Cerebellar nuclear complex (tissue), 1 donor: ENCODE data around the gene SMARCD3.

Source experiments
- DNase-seq, 2 experiments: peaks; one replicate each; lab custom pipeline; 2025; lab: John Stamatoyannopoulos, UW

The SMARCD3 gene

DNA sequence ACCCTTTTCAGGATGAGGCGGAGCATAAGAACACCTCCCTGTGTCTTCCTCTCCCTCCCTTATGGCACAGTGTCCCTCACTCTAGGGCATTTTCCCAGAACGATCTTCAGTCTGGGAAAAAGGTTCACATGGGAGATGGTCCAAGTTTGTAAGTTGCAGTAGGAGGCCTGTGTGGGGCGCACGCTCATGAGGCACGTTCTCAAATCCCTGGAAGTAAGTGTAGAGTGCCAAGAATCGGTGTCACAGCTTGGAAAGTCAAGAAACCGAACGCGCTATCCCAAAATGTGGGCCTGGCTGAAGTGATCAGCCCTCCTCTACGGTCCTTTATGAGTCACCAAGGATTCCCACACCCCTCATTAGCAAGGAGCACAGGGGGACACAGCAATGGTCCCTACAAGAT, 23.9 kb upstream of the SMARCD3 start:
- DNase-seq, result no peak

DNA sequence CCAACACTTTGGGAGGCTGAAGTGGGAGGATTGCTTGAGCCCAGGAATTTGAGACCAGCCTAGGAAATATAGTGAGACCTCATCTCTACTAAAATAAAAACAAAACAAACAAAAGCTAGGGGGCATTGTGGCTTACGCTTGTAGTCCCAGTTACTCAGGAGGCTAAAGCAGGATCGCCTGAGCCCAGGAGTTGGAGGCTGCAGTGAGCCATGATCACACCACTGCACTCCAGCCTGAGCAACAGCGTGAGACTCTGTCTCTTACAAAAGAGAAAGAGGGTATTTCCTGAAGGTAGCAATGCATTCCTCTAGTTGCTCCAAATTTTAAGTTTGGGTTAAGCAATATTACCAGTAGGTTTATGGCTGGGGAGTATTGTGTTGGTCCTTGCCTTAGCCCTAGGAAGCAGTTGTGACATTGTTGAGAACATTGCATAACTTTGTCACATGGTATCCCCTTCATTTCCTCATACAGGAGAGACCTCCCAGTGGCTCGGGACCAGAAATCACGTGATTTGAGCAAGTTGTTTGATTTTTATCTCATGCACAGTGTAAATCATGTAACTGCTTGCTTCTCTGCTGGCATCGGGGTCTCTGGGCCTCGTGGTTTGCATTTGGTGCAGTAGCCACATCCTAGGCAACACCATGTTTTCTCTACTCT, 23.3 kb upstream of the SMARCD3 start:
- no peak for DNase-seq

DNA sequence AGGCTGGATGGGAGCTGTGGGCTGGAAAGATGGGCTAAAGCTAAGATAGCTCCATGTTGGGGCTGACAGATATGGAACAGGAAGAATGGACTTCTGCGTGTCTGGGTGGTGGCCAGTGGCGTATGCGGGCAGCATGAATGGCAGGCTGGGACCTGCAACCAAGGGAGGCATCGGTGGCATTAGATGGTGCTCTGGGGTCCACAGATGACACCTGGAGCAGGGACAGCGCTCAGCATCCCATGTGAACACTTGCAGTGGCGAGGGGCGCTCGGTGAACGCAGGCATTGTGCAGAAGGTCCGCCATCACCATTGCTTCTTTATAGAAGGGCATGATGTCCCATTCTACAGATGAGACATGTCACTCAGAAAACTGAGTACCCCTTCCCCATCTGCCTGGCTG, 21.0 kb upstream of the SMARCD3 start:
- DNase-seq, result no peak

DNA sequence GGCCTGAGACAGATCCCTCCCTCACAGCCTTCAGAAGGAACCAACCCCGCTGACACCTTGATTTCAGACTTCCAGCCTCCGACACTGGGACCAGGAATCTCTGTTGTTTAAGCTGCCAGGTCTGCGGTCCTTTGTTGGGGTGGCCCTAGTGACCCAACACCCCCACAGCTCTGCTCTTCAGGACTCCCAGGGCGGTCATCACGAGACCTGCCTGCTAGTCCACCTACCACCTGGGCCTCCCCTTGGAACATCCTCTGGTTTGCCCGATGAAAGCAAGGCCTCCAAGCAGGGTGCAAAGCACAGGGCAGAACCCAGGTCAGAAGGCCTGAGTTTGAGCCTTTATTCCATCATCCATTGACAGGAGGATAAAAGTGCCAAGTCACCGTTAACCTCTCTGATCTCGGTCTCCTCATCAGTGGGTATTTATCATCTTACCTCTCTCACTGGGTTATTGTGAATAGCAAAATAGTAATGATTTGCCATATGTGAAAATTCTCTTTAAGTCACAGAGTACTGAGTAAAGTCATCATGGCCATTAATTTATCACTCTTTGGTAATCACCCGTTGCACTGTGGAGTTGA, 16.9 kb upstream of the SMARCD3 start:
- DNase-seq, result no peak

DNA sequence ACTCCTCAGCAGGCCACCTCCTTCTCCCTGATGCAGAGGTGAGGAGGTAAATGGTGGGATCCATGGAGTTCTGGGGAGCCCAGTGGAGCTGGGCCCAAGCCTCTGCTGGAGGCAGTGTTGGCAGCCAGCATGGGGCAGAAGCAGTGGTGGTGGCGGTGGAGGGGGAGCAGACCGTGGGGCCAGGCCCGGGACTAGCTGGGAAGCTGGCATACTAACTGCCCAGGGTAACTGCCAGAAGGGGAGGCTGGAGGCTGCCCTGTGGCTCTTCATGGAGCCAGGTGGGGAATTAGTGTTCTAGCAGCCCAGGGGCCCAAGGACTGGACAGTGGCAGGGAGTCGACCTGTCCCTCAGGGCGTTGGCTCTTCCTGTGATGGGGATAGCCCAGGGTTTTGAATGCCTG, 16.1 kb upstream of the SMARCD3 start:
- no peak for DNase-seq

DNA sequence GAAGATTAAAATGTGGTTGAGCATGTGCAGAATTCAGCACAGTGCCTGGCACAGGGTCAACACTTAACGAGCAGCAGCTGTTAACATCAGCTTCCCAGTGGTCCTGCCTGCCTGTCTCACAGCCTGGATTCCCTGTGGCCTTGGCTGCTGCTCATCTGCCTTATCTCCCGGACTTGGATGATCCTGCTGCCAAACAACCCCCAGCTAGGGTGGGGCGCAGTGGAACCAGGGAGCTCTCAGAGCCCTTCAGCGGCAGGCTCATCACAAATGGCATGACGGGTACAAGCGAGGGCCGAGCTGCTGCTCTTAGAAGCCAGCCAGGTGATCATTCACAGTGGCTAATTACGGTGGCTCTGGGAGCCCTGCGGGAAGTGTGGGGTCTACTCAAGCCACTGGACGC, 13.0 kb upstream of the SMARCD3 start:
- DNase-seq, result no peak

DNA sequence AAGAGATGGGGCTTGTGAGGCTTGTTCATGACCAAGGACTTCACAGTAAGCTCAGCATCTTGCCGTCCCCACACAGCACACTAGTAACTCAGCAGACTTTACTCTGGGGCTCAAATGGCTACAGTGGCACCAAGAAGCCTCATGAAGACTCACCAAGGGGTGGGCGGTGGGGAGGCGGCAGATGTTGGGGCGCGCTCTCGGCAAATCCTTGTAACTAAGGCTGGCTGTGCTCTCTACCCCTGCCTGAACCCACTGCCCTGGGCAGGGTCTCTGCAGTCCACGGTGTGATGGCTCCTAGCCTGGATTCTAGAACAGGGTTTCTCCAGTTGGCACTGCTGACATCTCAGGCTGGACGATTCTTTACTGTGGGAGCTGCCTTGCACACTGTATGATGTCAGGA, 12.4 kb upstream of the SMARCD3 start:
- no peak for DNase-seq

DNA sequence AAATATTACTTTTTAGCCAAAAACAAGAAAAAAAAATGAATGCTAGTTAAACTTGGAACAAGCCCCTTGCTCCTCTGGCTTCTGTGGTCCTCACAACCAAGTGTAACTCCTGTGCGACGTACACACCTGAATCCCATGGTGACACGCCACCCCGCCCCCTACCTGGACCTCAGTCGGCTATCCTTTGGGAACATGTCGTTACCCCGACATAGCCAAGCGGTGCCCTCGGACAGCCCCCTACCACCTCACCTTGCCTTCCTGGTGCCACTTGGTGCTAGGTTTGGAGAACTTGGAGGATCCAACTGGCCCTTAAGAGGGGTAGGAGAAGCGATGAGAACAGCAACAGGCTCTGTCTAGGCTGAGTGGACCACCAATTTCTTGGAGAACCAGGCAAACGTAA, 12.0 kb upstream of the SMARCD3 start:
- no peak for DNase-seq

DNA sequence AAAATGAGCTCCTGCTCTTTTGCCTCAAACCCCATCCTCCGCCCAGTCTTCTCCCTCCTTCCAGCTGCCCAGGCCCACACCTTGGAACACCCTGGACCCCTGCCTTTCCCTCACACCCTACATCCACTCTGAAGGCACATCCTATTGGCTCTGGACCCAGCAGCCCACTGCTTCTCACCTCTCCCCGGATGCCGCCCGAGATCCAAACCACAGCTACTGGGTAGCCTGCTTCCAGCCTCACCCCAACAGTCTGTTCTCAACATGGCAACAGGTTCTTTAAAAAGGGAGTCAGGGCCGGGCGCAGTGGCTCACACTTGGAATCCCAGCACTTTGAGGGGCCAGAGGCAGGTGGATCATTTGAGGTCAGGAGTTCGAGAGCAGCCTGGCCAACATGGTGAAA, 9.5 kb upstream of the SMARCD3 start:
- DNase-seq, result no peak

DNA sequence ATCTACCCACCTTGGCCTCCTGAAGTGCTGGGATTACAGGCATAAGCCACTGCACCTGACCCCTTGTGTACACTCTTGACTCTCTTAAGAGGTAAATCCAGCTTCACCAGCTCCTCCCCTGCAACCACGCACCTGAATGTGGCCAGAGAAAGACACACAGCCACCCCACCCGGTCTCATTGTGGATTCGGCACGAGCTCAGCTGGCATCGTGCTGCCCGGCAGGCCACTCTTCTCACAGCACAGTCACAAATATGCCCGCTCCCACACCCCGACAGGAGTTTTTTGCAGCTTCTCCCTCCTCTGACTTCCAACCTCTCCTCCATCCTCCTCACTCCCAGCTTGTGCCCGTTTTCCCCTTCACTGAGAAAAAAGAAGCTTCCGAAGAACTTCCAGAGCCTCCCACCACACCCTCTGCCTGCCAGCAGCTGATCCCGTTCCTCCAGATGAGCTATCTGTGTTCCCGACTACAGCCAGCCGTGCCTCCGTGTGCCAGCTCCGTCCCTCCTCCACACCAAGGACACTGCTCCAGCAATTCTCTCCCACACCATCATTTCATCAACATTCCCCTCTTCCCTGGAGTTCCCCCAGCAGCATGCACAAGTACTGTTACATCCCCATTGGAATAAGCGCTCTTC, 8.0 kb upstream of the SMARCD3 start:
- DNase-seq, result no peak

DNA sequence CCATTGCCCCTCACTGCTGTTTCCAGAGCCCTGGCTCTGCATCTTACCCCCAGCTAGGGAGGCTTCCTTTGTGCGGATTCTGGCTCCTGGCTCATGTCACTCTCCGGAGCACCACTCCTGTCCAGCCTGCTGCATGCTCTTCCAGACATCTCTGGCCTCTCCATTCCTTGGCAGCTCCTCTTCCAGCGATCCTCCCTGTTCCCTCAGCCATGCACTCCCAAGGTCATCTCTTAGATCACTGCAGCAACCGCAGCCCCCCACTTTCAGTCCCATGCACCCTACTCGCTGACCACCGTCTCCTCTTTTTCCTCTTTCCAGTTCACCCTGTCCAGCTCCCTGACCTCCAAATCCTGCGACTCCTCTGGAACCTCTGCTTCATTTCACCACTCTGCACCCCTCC, 6.9 kb upstream of the SMARCD3 start:
- DNase-seq, result no peak

DNA sequence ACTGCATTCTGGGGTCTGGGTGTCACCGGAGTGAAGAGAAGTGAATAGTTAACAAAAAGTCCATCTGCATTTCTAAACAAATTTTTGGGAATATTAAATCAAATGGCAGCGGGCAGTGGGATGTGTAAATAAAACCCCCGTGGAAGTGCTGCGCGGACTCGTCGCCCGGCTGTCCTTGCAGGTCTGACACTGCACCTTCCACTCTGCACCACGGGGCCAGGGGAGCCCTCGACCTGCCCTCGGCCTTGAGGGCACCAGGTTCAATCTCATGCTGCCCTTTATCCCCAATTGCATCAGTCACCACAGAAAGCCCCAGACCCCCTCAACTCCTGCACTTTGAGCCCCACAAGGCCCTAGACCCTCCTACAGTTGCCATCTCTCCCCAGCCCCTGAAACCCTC, 6.4 kb upstream of the SMARCD3 start:
- no peak for DNase-seq

DNA sequence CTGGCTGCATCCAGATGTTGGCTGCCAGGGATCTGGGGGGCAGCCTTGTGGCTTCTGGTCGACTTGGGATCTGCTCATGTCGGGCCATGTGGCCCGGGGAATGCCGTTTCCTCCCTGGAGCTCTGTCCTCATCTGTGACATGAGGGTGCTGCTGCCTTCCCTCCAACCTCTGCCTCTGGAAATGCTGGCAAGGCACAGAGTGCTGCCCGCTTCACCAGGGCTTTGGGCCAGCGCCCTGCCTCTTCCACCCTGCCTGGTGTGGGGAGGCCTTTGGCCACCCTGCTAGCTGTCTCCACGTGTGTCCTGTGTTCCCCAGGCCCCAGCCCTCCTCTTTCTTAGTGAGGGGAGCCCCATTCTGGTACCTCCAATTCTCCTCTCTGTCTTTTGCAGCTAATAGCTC, 5.8 kb upstream of the SMARCD3 start:
- DNase-seq, result no peak

DNA sequence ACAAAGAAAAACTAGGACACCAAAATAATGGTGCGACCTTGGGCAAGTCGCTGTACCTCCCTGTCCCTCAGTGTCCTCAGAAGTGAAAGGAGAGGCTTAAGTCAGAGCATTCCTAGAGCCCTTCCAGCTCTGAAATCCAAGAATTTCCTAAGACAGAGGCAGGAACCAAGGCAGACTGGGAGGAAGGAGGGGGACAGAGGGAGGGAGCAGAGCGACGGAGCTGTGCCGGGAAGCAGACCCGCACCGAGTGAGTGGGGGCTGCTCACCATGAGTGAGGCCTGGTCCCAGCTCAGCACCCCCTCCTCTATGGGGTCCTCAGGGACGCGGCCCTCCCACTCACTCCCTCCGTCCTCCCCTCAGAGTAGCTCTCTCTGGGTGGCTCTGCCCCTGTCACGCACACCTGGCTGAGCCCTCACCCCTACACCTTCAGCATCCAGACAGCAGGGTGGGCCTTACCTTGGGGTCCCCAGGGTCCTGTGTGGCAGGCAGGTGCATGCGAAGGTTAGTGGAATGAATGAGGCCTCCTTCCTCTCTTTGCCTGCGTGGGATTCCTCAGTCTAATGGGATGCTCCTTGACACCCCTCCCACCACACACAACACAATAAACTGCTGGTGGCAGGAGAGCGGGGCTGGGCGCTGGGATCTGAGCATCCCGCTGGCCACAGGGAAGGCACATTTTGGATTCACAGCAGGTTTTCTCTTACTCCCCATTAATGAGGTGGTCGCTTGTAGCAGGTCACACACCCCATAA, 4.6 kb upstream of the SMARCD3 start:
- DNase-seq, result no peak

DNA sequence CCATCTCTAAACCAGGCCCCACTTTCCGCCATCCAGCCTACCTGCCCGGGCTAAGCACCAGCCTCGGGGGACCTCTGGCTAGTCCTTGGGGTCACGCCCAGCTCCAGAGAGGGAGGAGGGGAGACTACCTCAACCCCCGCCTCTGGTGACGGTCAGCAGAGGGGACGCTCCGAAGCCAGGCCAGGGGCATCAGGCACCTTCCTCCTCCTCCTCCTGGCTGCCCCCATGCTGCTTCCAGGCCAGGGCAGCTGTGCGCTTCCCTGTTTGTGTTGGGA, 4.0 kb upstream of the SMARCD3 start:
- no peak for DNase-seq

DNA sequence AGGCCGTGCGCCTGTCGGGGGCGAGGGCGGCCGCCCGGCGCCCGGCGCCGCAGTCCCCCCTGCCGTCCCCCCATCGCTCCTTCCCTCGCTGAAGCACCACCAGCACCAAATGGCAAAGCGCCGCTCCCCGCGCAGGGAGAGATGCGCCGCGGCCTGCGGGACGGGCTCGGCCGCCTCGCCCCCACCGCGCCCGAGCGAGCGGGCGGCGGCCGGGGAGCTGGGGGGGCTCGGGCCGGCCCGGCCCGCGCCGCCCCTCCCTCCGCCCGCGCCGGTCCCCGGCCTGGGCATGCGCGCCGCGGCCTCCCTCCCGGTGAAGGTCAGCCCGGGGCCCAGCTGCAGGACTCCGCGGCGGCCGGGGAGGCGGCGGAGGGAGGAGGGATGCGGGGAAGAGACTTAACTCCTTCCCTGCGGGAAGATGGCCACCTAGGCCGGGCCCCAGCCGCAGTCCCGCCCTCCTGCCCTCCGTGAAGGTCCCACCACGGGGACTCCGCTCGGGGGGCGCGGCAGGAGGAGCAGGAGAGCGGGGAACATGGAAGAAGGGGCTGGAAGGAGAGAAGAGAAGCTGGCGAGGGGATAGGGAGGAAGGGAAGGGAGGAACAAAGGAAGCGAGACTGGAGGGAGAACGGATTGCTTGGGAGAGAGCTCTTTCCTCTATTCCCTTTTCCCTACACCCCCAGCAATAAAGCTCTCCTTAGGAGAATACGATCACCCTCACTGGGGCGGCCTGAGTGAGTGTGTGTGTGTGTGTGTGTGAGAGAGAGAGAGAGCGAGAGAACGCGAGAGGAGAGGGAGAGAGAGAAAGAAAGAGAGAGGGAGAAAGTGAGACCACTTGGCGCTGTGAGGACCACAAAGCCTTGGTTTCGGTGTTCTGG, 3.4 kb upstream of the SMARCD3 start:
- no peak for DNase-seq

DNA sequence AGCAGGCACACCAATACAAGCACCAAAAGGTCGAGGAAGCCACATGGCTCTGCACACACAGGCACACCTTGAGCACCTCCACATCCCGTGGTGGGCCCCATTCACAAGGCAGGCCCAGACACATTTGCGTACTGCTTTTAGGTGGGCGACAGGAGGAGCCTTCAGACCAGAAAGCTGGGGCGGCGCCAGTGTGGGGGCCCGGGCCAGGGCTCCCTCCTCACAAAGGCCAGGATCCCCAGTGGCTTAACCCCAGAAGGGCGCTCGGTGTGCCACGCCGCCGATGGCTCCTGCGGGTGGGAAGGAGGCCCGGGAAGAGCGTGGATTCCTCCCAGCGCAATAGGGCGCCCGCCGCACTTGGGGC, 2.8 kb upstream of the SMARCD3 start:
- no peak for DNase-seq

DNA sequence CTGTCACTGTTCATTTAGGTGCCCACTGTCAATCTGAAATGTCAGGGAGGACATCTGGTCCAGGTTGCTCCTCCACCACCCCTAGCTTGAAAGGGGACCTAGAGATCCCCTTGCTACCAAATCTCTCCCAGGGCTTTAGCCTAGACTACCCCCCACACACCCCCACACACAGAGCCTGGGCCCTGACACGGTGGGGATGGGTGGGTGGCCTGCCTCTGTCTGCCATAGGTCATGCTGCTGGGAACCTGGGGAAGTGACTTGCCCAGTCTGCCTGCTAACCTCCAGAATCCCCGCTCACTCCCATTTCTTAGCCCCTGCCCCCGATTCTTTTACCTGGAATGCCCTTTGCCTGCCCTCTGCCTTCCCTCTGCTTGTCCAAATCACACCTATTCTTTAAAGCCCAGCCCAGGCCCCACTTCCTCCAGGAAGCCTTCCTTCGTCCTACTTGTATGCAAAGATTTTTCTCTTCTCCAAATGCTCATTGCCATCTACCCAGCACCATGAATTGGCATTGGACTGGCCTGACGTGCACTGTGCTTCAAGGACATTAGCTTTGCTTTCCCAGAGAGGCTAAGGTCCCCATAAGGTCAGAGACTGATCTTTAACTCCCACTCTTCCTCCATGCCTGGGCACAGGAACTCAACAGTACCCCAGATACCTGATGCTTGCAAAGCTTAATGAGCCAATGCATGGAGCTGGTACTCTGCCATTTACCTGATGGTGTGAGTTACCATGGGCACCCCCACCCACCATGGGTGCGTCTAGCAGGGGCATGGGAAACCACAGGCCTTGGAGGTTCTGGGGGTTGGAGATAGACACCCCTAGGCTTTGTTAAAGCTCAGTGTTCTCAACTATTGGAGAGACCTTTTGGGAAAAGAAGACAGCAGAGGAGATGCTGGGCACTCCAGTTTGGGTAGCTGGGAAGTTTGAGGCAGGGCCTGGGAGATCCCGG, 2.0 kb upstream of the SMARCD3 start:
- no peak for DNase-seq

DNA sequence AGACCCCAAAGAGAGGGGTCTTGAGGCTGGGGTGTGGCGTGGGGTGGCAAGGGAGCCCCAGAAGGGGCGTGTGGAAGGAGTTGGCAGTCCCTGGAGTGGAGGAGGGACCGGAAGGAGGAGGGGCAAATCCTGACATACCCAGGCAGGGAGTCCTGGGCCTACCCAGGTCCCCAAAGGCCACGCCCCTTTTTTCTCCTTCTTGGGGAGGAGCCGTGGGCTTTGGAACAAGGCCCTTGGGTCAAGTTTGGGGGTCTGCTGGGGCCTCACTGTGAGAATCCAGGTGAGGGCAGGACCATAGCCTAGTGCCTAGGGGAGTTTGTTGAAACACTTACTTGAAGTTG, 1.2 kb upstream of the SMARCD3 start:
- DNase-seq, result no peak

DNA sequence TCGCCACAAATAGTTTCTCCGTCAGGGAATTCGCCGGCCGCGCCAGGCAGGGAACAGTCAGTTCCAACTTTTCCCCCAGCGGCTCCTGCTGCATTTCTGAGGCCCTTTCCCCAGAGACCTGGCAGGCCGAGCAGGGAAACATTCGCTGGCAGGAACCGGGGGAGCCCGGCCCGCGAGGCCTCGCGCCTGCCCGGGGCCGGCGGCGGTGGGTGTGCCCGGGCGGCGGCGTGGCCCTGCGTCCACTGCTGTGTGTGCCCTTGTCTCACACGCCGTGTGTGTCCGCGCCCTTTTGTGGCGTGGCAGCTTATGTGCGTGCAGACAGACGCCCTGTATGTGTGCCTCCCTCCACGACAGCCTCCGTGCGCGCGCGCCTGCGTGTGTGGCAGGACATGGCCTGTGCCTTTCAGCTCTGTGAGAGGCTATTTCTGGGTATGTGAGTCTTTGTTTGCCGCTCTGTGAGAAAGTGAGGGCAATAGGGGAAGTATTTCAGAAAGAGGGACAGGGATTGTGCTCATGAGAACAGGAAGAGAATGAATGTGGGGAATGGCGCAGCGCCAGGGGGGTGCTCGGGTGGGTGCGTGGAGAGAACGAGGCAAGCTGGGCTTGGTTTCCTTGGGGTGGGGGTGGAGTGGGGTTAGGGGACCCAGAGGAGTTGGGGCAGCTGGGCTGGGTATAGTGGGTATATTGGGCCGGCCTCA, 689 bp upstream of the SMARCD3 start:
- no peak for DNase-seq
